MM.1S (cell line): Measurements from ENCODE around the gene LAMC3.
"Not testable (repeated sequence)": the region's sequence is repeated elsewhere in the genome, so short reads cannot be mapped to it uniquely, and the experiment has no call there.

Experiments used
- DNase-seq: peaks from one replicate; pipeline ENCODE4 v3.0.0-alpha.2; 2015
- H2AFZ ChIP-seq: fragments of 300-600 bp; sonication (generic); 2 replicates; pipeline ENCODE4 v1.6.0; 2016; ENCODE audit warnings: antibody characterized with exemption, low read length
- H3F3A ChIP-seq: fragments of 300-600 bp; sonication (generic); 2 replicates; pipeline ENCODE4 v1.6.1; 2016; ENCODE audit warnings: mild to moderate bottlenecking, antibody characterized with exemption, low read length, moderate library complexity, mixed read lengths; ENCODE audit not compliant: insufficient read depth
- H3K27ac ChIP-seq: fragments of 300-600 bp; sonication (generic); 2 replicates; pipeline ENCODE4 v1.5.1; 2016; ENCODE audit warnings: mild to moderate bottlenecking, low read length
- H3K27me3 ChIP-seq: fragments of 300-600 bp; sonication (generic); replicated peaks from 2 replicates; pipeline ENCODE4 v1.6.0; 2016; ENCODE audit warnings: low read length; ENCODE audit not compliant: insufficient read depth
- H3K36me3 ChIP-seq: fragments of 300-600 bp; sonication (generic); replicated peaks from 2 replicates; pipeline ENCODE4 v1.6.1; 2016; ENCODE audit warnings: mild to moderate bottlenecking, low read length, mixed read lengths; ENCODE audit not compliant: insufficient read depth
- H3K4me1 ChIP-seq: fragments of 300-600 bp; sonication (generic); 2 replicates; pipeline ENCODE4 v1.6.1; 2016; ENCODE audit warnings: low read length, mixed read lengths
- H3K4me2 ChIP-seq: fragments of 300-600 bp; sonication (generic); 2 replicates; pipeline ENCODE4 v1.6.0; 2016; ENCODE audit warnings: low read depth, low read length
- H3K4me3 ChIP-seq: fragments of 300-600 bp; sonication (generic); 2 replicates; pipeline ENCODE4 v1.5.1; 2016; ENCODE audit warnings: low read length, mixed read lengths
- H3K79me2 ChIP-seq: fragments of 300-600 bp; sonication (generic); 2 replicates; pipeline ENCODE4 v1.6.1; 2016; ENCODE audit warnings: mixed run types, low read length, mixed read lengths
- H3K9ac ChIP-seq: fragments of 300-600 bp; sonication (generic); 2 replicates; pipeline ENCODE4 v1.6.1; 2016; ENCODE audit warnings: low read length, mixed read lengths
- H3K9me2 ChIP-seq: fragments of 300-600 bp; sonication (generic); replicated peaks from 2 replicates; pipeline ENCODE4 v1.6.1; 2016; ENCODE audit warnings: mild to moderate bottlenecking, low read length, mixed read lengths; ENCODE audit not compliant: insufficient read depth
- H3K9me3 ChIP-seq: fragments of 300-600 bp; sonication (generic); replicated peaks from 2 replicates; pipeline ENCODE4 v1.6.1; 2016; ENCODE audit warnings: mild to moderate bottlenecking, low read length, mixed read lengths; ENCODE audit not compliant: insufficient read depth
- H4K20me1 ChIP-seq: fragments of 300-600 bp; sonication (generic); 2 replicates; pipeline ENCODE4 v1.6.1; 2016; ENCODE audit warnings: mild to moderate bottlenecking, low read length, moderate library complexity, mixed read lengths; ENCODE audit not compliant: insufficient read depth
- EZH2 ChIP-seq: fragments of 300-600 bp; sonication (generic); optimal IDR thresholded peaks from 2 replicates; pipeline ENCODE3; 2017; ENCODE audit warnings: low read depth, mild to moderate bottlenecking, antibody characterized with exemption, low read length, mixed read lengths
- EZH2phosphoT487 ChIP-seq: fragments of 300-600 bp; sonication (generic); IDR thresholded peaks from 2 replicates; pipeline ENCODE4 v1.6.1; 2018; ENCODE audit warnings: antibody characterized with exemption, low read length
- TF ChIP-seq, protein P1 (sequence below): fragments of 300-600 bp; sonication (generic); IDR thresholded peaks from 2 replicates; pipeline ENCODE4 v1.5.1; 2016; ENCODE audit warnings: antibody characterized with exemption, low read length, mixed read lengths

Gene LAMC3

DNA sequence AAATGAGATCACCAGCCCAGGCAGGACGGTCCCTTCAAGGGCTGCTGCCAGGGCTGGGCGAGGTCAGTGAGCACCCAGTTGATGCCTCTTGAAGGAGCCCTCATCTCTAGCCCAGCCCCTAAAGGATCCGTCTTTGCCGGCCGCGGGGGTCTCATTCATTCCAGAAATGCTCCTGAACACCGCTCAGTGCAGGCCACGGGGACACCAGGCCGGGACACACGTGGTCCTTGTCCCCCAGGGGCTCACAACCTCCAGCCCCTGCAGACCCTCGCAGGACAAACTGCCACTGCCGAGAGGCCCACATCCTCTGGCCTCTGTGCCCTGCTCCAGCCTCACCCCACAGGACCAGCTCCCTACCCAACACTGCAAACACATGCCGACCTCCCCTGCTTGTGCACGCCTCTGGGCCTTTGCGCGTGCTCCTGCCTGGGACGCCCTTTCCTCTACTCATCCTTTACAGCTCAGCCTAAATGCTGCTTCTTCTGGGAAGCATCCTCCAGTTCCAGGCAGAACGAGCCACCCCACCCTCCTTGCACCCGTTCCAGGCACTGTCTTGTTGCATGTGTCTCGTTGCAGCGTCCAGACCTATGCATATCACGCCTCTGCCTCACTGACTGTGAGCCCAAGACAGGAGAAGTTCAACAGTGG, 10.3 kb upstream of the LAMC3 start:
- Histone ChIP-seq H3F3A (no peaks in the 10 kb centered on the region), H3K36me3 (no peaks in the 10 kb centered on the region), H3K4me2 (no peak overlapping the region), H2AFZ (no peak overlapping the region), H3K9me3 (no peaks in the 10 kb centered on the region), H3K9me2 (no peaks in the 10 kb centered on the region), H3K27ac (no peak overlapping the region), H3K4me3 (no peak overlapping the region), H4K20me1 (no peaks in the 10 kb centered on the region), H3K9ac (no peak overlapping the region), H3K4me1 (no peaks in the 10 kb centered on the region), H3K79me2 (no peaks in the 10 kb centered on the region), H3K27me3 (peaks cover 97% of the 10 kb centered on the region)
- TF ChIP-seq EZH2phosphoT487 (no peak), EZH2 (no peak)
- TF ChIP-seq, protein P1, sequence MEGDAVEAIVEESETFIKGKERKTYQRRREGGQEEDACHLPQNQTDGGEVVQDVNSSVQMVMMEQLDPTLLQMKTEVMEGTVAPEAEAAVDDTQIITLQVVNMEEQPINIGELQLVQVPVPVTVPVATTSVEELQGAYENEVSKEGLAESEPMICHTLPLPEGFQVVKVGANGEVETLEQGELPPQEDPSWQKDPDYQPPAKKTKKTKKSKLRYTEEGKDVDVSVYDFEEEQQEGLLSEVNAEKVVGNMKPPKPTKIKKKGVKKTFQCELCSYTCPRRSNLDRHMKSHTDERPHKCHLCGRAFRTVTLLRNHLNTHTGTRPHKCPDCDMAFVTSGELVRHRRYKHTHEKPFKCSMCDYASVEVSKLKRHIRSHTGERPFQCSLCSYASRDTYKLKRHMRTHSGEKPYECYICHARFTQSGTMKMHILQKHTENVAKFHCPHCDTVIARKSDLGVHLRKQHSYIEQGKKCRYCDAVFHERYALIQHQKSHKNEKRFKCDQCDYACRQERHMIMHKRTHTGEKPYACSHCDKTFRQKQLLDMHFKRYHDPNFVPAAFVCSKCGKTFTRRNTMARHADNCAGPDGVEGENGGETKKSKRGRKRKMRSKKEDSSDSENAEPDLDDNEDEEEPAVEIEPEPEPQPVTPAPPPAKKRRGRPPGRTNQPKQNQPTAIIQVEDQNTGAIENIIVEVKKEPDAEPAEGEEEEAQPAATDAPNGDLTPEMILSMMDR: no peak
- no peak for DNase-seq

DNA sequence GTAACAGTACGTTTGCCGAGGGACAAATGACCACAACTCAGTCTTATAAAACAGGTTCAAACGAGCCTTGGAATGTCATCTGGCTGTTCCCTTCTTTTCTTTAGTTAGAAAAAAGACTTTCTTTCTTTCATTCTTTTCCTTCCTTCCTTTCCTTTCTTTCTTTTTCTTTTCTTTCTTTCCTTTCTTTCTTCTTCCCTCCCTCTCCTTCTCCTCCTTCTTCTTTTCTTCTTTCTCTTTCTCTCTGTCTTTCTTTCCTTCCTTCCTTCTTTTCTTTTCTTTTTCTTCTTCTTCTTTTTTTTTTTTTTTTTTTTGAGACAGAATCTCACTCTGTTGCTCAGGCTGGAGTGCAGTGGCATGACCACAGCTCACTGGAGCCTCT, 9.7 kb upstream of the LAMC3 start:
- Histone ChIP-seq H2AFZ (no peak overlapping the region), H3K4me1 (no peaks in the 10 kb centered on the region), H3K9me2 (no peaks in the 10 kb centered on the region), H3K4me2 (no peak overlapping the region), H3K27me3 (peaks cover 97% of the 10 kb centered on the region), H4K20me1 (no peaks in the 10 kb centered on the region), H3K27ac (no peak overlapping the region), H3F3A (no peaks in the 10 kb centered on the region), H3K79me2 (no peaks in the 10 kb centered on the region), H3K9me3 (no peaks in the 10 kb centered on the region), H3K36me3 (no peaks in the 10 kb centered on the region), H3K4me3 (no peak overlapping the region), H3K9ac (no peak overlapping the region)
- TF ChIP-seq EZH2phosphoT487: no peak
- no peak for TF ChIP-seq EZH2
- TF ChIP-seq, protein P1: no peak
- DNase-seq: no peak

- not testable (repeated sequence) for H3K9me3 ChIP-seq, H3K4me3 ChIP-seq, DNase-seq, H3K4me1 ChIP-seq, H3K79me2 ChIP-seq, H4K20me1 ChIP-seq, H3K36me3 ChIP-seq, H3K27ac ChIP-seq, H3K4me2 ChIP-seq, H3K9me2 ChIP-seq, H2AFZ ChIP-seq, H3F3A ChIP-seq, H3K9ac ChIP-seq
- H3K27me3 ChIP-seq: peaks cover 97% of the 10 kb centered on the region
These were observed 8.4 kb upstream of the LAMC3 start for GRCh38 chr9:131000526-131000925.

DNA sequence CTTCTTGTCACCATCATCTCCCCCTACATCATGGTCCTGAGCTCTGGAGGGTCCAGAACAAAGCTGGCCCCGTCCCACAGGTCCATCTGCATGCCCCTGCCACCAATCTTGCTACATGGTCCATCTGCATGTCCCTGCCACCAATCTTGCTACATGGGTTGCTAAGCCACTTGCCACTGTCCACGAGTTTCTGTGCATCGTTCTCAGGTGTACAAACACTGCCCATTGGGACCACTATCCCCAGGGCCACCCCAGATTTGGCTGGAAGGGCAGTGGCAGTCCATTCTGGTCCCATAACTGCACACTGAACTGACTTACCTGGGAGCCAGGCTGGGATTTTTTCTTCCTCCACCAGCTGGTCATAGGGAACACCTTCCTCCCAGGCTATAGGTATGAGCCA, 8.0 kb upstream of the LAMC3 start:
- no peak overlapping the region for H2AFZ ChIP-seq
- no peak overlapping the region for H3K27ac ChIP-seq
- H3K27me3 ChIP-seq: peaks cover 97% of the 10 kb centered on the region
- H3K4me3 ChIP-seq: no peak overlapping the region
- H3K4me2 ChIP-seq: no peak overlapping the region
- no peak for DNase-seq
- no peaks in the 10 kb centered on the region for H3K36me3 ChIP-seq
- H3K4me1 ChIP-seq: no peaks in the 10 kb centered on the region
- no peaks in the 10 kb centered on the region for H3K79me2 ChIP-seq
- TF ChIP-seq, protein P1: no peak
- TF ChIP-seq EZH2 (no peak), EZH2phosphoT487 (no peak)
- no peak overlapping the region for H3K9ac ChIP-seq
- no peaks in the 10 kb centered on the region for H3K9me2 ChIP-seq
- H3K9me3 ChIP-seq: no peaks in the 10 kb centered on the region
- no peaks in the 10 kb centered on the region for H3F3A ChIP-seq
- H4K20me1 ChIP-seq: no peaks in the 10 kb centered on the region
